Ovary (tissue), 9 donors: Measurements from ENCODE around the gene RPS3. TPM values are rescaled to one million over a fixed set of nuclear protein-coding genes. Genes with fewer than 3 reads are reported as not detected.

Source experiments
- DNase-seq, 5 donors: peaks; one replicate each; pipeline ENCODE4 v3.0.0-alpha.2; 2019 to 2020
- H3K27ac ChIP-seq, 2 donors: fragments of 200-600 bp; one replicate each; pipeline versions ENCODE4 v1.5.1 to v1.8.0; 2019 to 2022
- H3K27me3 ChIP-seq: fragments of 200-600 bp; one replicate; pipeline ENCODE4 v1.8.0; 2022
- H3K36me3 ChIP-seq: fragments of 200-600 bp; sonication (generic); one replicate; pipeline ENCODE4 v1.5.1; 2019
- H3K4me1 ChIP-seq: one replicate; pipeline ENCODE4 v1.8.1; 2013; ENCODE audit warnings: mild to moderate bottlenecking, moderate library complexity; ENCODE audit not compliant: insufficient read depth
- H3K4me3 ChIP-seq: fragments of 200-600 bp; sonication (generic); one replicate; pipeline ENCODE4 v1.5.1; 2017
- H3K9me3 ChIP-seq, 2 donors: fragments of 200-600 bp in 1 of 2; sonication (generic) in 1 of 2; one replicate each; pipeline versions ENCODE4 v1.5.1 to v1.8.1; 2013 to 2019; ENCODE audit warnings: mild to moderate bottlenecking in 1 of 2, moderate library complexity in 1 of 2
- EP300 ChIP-seq: sonication (generic); formaldehyde crosslinking; IDR thresholded peaks from one replicate; pipeline ENCODE4 v1.6.1; 2017; ENCODE audit warnings: antibody characterized with exemption
- POLR2A ChIP-seq: fragments of 450-650 bp; IDR thresholded peaks from one replicate; pipeline ENCODE4 v1.6.1; 2017; ENCODE audit warnings: antibody characterized with exemption, mild to moderate bottlenecking, moderate library complexity
- WGBS, 3 donors: extraction: QIAGEN DNeasy Blood & Tissue Kit in 1 of 3; methylation state at CpG; one replicate each; pipeline versions ENCODE4 v1.1.5 to v1.1.7; 2013 to 2017; 5-methylcytosine and 5-hydroxymethylcytosine counted together
- intact Hi-C, 4 donors: fragments of 100-400 bp; cut with DNase I; formaldehyde crosslinking; loops; one replicate each; pipeline versions ENCODE4 v1.11.0 to v1.15.1; 2022 to 2023
- polyA plus RNA-seq, 2 donors: library from polyadenylated mRNA; stranded (reverse); fragments of 200-250 nt in 1 of 2; fragments of 350-450 nt in 1 of 2; fragmentation: Illumina TruSeq in 1 of 2; extraction: RNeasy Lipid Tissue Mini Kit (QIAGEN cat#74804) in 1 of 2; gene quantifications; one replicate each; pipeline ENCODE4 v1.2.3, GENCODE V29; 2013 to 2014
- total RNA-seq, 7 donors: library from RNA; depleted of rRNA in 2 of 7; stranded (reverse); fragments of >200 nt in 2 of 7; fragmentation: NEBNext Ultra II Directional in 3 of 7; extraction: Animal tissue kit (Norgen Biotek cat#: 25700) in 3 of 7; gene quantifications; one replicate each; pipeline versions ENCODE4 v1.1.0 to v1.2.4, GENCODE V29; 2016 to 2023
- TF ChIP-seq, protein P1 (sequence below), 3 donors: fragments of 450-650 bp in 2 of 3; fragments of 200-600 bp in 1 of 3; IDR thresholded peaks; one replicate each; pipeline versions ENCODE4 v1.5.1 to v1.8.0; 2016 to 2022; ENCODE audit warnings: antibody characterized with exemption in 3 of 3, mild to moderate bottlenecking in 1 of 3
- donor health status: DM: no; HTN: no; CAD: no; lungs with moderate emphysema.
- donor health status: DM: no; HTN: no; CAD: no.
- donor health status: Bipolar disorder and iron deficiency.
- donor health status: DM: yes; HTN: yes; CAD: no.
- donor health status: DM: no; HTN: no; CAD: no.
- donor health status: DM: yes; HTN: yes; CAD: no.

RPS3 gene
- total and polyA plus RNA-seq, 9 donors: 3,268 to 7,276 (median 5,342) TPM

- no peak for DNase-seq
- intact Hi-C loops: loop anchor here in 2 of 4 donors (2.0 kb wide), 2 partner anchors 77 to 81 kb away; no protein-coding TSS in a partner anchor
- Histone ChIP-seq H3K36me3 (no peaks in the 10 kb centered on the region), H3K4me1 (peaks cover 5% of the 10 kb centered on the region), H3K27me3 (no peaks in the 10 kb centered on the region), H3K4me3 (no peak overlapping the region), H3K27ac (no peak overlapping the region), H3K9me3 (no peaks in the 10 kb centered on the region)
- TF ChIP-seq POLR2A: no peak
- TF ChIP-seq EP300: no peak
- TF ChIP-seq, protein P1, sequence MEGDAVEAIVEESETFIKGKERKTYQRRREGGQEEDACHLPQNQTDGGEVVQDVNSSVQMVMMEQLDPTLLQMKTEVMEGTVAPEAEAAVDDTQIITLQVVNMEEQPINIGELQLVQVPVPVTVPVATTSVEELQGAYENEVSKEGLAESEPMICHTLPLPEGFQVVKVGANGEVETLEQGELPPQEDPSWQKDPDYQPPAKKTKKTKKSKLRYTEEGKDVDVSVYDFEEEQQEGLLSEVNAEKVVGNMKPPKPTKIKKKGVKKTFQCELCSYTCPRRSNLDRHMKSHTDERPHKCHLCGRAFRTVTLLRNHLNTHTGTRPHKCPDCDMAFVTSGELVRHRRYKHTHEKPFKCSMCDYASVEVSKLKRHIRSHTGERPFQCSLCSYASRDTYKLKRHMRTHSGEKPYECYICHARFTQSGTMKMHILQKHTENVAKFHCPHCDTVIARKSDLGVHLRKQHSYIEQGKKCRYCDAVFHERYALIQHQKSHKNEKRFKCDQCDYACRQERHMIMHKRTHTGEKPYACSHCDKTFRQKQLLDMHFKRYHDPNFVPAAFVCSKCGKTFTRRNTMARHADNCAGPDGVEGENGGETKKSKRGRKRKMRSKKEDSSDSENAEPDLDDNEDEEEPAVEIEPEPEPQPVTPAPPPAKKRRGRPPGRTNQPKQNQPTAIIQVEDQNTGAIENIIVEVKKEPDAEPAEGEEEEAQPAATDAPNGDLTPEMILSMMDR (IDR thresholded peaks at IDR 0.05): no peak
- 82 to 90% (median 84%) methylated on average over 11 of the region's 11 CpGs for WGBS, 3 donors
Observed at GRCh38 chr11:75449776-75450175, 50.5 kb downstream of the RPS3 start.

DNA sequence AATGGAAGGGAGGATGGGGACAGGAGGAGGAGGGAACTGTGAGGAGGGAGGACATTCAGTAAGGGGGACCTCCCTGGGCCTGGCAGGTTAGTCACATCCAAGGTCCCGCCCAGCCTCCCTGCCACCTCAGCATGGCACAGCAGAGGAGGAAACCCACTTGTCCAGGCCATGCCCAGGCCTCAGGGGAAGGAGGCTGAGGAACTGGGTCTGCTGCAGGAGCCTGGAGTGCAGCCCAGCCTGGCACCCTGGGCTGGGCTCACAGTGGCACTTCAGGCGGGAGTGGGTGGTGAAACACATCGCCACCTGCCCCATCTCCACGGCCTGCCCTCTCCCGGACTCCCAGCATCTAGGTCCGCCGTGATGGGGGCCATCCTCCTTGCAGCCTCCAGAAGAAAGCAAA, 50.9 kb downstream of the RPS3 start:
- intact Hi-C loops: no loop called here
- Histone ChIP-seq H3K27me3 (no peaks in the 10 kb centered on the region), H3K36me3 (no peaks in the 10 kb centered on the region), H3K4me3 (no peak overlapping the region), H3K9me3 (no peaks in the 10 kb centered on the region), H3K4me1 (peaks cover 8% of the 10 kb centered on the region), H3K27ac (no peak overlapping the region)
- TF ChIP-seq, protein P1 (IDR thresholded peaks at IDR 0.05): no peak
- no peak for DNase-seq
- WGBS, 3 donors: 88 to 91% (median 89%) methylated on average over 7 of the region's 7 CpGs

GRCh38 chr11:75450826-75451821, 51.8 kb downstream of the RPS3 start:
- Histone ChIP-seq H3K27ac (no peak overlapping the region), H3K4me3 (no peak overlapping the region), H3K4me1 (peaks cover 8% of the 10 kb centered on the region), H3K36me3 (no peaks in the 10 kb centered on the region), H3K9me3 (no peaks in the 10 kb centered on the region), H3K27me3 (no peaks in the 10 kb centered on the region)
- TF ChIP-seq EP300 (no peak), POLR2A (no peak)
- TF ChIP-seq, protein P1 (IDR thresholded peaks at IDR 0.05): no peak
- intact Hi-C loops: no loop called here
- DNase-seq: no peak
- 77% methylated on average over 45 to 46 of the region's 46 CpGs for WGBS, 3 donors

DNA sequence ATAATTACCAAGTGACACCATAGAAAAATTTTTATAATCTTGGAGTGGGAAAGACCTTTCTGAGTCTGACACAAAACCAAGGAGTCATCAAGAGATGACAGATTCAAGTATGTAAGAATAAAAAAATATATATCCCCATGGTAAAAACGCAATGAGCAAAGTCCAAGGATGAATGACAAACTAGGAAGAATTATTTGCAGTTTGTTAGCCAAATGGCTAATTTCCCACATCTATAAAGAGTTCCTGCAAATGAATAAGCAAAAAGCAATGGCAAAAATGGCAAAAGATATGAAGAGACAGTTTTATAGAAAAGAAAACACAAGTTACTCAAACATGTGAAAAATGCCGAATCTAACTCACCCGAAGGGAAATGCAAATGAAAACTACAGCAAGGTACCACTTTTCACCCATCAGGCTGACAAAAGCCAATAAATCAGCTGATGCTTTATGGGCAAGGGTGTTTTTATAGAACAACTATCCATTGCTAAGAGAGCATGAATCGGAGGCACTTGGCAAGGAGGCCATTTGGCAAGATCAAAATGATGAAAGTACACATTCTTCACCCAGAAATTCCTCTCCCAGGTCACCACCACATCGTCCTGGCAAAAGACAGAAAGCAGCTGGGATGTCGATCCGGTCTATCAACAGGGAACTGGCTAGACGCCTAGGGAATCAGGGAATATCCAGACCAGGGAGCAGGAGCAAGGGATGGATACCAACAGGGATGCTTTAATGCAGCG, 54.8 kb downstream of the RPS3 start:
- Histone ChIP-seq H3K4me3 (no peak overlapping the region), H3K4me1 (peaks cover 8% of the 10 kb centered on the region), H3K27me3 (no peaks in the 10 kb centered on the region), H3K9me3 (no peaks in the 10 kb centered on the region), H3K27ac (no peak overlapping the region), H3K36me3 (no peaks in the 10 kb centered on the region)
- intact Hi-C loops: no loop called here
- TF ChIP-seq, protein P1 (IDR thresholded peaks at IDR 0.05): no peak
- no peak for TF ChIP-seq POLR2A
- no peak for TF ChIP-seq EP300
- DNase-seq: no peak
- WGBS, 3 donors: 8 to 19% (median 13%) methylated on average over 9 of the region's 9 CpGs
